ENCODE measurements around the gene CTNND2.

Gene CTNND2

DNA sequence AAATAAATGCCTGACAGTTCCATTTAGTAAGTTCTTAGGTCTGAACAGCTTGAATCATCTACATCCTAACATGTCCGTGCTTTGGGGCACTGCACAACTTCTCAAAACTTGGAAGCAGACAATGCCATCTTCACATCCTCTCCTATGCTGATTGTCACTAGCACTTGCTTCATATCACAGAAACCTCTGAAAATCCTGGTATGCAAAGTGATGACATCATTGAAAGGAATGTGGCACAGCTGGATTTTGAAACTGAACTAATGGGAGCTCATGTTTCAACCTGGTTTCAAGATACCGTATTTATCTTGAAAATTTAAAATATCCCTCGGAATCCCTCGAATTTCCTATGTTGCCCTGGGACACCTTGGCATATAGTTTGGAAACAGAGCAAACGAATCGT lies 653.0 kb downstream of the CTNND2 start:
- H3K27ac ChIP-seq (ENCODE audit: low read depth, low read length, severe bottlenecking) = no peak overlapping the region
- H3K4me3 ChIP-seq (ENCODE audit: extremely low read depth, insufficient read depth, low read length, poor library complexity, severe bottlenecking) = no peak overlapping the region
- H3K4me1 ChIP-seq (ENCODE audit: control insufficient read depth, insufficient read depth, low read length, poor library complexity, severe bottlenecking) = no peaks in the 10 kb centered on the region
- 85 to 96% methylated on average over 5 of the region's 6 CpGs for WGBS, 2 experiments (ENCODE audit: insufficient coverage in 2 of 2)
- H3K9me3 ChIP-seq (ENCODE audit: control insufficient read depth, low read length) = no peaks in the 10 kb centered on the region
- H3K36me3 ChIP-seq (ENCODE audit: control insufficient read depth, insufficient read depth, low read length) = no peaks in the 10 kb centered on the region

DNA sequence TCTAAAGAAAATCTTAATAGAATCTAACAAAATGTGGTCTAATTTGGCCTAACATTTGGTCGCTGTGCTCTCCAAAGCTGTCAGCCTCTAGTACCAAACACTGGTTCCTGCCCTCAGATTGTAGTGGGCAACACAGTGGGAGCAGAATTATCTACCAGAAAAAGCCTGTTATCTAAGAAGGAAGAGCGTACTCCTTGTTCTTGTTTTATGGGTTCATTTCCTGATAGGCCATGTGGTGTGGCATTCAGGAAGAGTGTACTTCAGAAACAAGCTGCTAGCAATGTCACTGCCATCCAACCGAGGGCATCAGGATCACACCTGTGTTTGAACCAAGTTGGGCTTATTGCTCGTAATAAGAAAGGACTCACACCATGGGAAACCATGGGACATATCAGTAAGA lies 655.3 kb downstream of the CTNND2 start:
- no peaks in the 10 kb centered on the region for H3K4me1 ChIP-seq (ENCODE audit: control insufficient read depth, insufficient read depth, low read length, poor library complexity, severe bottlenecking)
- no peak overlapping the region for H3K4me3 ChIP-seq (ENCODE audit: extremely low read depth, insufficient read depth, low read length, poor library complexity, severe bottlenecking)
- 87 to 96% methylated on average over 3 to 4 of the region's 4 CpGs for WGBS, 2 experiments (ENCODE audit: insufficient coverage in 2 of 2)
- H3K27ac ChIP-seq (ENCODE audit: low read depth, low read length, severe bottlenecking) = no peak overlapping the region
- no peaks in the 10 kb centered on the region for H3K36me3 ChIP-seq (ENCODE audit: control insufficient read depth, insufficient read depth, low read length)
- no peaks in the 10 kb centered on the region for H3K9me3 ChIP-seq (ENCODE audit: control insufficient read depth, low read length)

DNA sequence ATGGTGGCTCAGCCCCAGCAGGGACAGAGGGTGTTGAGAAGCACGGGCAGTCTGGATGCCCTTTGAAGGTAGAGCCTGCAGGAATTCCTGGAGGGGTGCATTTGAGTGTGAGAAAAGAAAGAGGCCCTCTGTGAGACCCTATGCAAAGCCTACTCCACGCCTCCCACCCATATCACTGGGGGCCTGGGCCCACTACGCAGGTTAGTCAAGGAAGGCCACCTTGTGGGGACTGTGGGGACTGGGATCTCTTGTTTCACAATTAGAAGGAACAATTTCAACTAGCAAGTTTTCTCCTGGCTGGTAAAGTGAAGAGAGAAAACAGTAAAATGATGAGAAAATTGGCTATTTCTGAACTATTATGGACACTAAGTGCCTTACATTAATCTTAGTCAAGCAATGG lies 657.0 kb downstream of the CTNND2 start:
- Histone ChIP-seq H3K4me1 (ENCODE audit: control insufficient read depth, insufficient read depth, low read length, poor library complexity, severe bottlenecking) (no peaks in the 10 kb centered on the region), H3K9me3 (ENCODE audit: control insufficient read depth, low read length) (no peaks in the 10 kb centered on the region), H3K27ac (ENCODE audit: low read depth, low read length, severe bottlenecking) (no peak overlapping the region), H3K4me3 (ENCODE audit: extremely low read depth, insufficient read depth, low read length, poor library complexity, severe bottlenecking) (no peak overlapping the region), H3K36me3 (ENCODE audit: control insufficient read depth, insufficient read depth, low read length) (no peaks in the 10 kb centered on the region)
- 76% methylated on average over 2 of the region's 3 CpGs; no CpG with 5 or more reads in 1 of the 2 experiments for WGBS, 2 experiments (ENCODE audit: insufficient coverage in 2 of 2)

DNA sequence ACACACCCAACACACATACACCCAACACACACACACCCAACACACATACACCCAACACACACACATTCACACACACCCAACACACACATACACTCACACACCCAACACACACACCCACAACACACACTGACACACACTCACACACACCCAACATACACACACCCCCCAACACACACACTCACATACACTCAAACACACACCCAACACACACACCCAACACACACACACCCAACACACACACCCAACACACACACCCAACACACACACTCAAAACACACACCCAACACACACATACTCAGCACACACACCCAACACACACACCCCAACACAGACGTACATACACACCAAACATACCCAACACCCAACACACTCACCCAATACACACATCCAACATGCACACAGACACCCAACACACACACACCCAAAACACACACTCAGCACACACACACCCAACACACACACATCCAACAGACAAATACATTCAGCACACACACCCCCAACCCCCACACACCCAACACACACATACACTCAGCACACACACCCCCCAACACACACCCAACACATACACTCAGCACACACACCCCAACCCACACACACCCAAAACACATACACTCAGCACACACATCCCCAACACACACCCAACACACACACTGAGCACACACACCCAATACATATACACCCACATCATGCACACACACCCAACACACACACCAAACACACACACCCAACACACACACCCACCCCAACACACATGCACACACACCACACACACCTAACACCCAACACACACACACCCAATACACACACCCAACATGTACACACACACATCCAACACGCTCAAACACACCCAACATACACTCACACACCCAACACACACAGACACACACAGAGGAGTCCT lies 663.7 kb downstream of the CTNND2 start:
- 86 to 89% methylated on average over 1 to 2 of the region's 2 CpGs for WGBS, 2 experiments (ENCODE audit: insufficient coverage in 2 of 2)
- Histone ChIP-seq H3K4me1 (ENCODE audit: control insufficient read depth, insufficient read depth, low read length, poor library complexity, severe bottlenecking) (no peaks in the 10 kb centered on the region), H3K36me3 (ENCODE audit: control insufficient read depth, insufficient read depth, low read length) (no peaks in the 10 kb centered on the region), H3K27ac (ENCODE audit: low read depth, low read length, severe bottlenecking) (no peak overlapping the region), H3K4me3 (ENCODE audit: extremely low read depth, insufficient read depth, low read length, poor library complexity, severe bottlenecking) (no peak overlapping the region), H3K9me3 (ENCODE audit: control insufficient read depth, low read length) (no peaks in the 10 kb centered on the region)

DNA sequence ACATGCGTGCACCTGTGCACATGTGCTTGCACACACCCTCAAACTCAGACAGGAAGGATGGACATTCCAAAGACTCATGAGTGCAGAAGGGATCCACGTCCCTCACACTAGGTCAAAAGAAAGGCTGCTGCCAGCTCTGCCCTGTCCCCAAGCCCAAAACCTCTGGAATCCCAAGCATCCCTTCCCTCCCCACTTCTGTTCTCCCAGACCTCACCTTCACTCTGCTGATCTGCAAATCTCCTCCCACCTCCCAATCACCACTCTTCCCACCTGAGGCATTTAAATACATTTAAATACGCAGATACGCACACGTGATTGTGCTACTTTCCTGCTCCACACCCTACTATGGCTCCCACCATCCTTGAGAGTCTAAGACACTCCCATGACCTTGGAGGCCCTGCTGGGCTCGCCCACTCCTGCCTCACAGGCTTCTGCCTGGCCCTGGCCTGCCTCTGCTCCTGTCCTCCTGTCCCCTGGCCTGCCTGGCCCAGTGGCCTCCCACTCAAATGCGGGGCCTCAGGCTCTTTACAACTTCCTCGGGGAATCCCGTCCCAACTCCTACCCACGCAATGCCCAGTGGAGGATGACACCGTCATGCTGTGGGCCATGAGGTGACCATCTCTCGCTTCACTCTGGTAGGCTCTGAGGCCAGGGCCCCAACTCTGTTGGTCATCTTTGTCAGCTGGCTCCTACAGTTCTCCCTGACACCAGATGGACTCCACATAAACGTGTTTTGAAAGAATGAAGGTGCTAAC lies 664.8 kb downstream of the CTNND2 start:
- Histone ChIP-seq H3K4me3 (ENCODE audit: extremely low read depth, insufficient read depth, low read length, poor library complexity, severe bottlenecking) (no peak overlapping the region), H3K4me1 (ENCODE audit: control insufficient read depth, insufficient read depth, low read length, poor library complexity, severe bottlenecking) (no peaks in the 10 kb centered on the region), H3K9me3 (ENCODE audit: control insufficient read depth, low read length) (no peaks in the 10 kb centered on the region), H3K36me3 (ENCODE audit: control insufficient read depth, insufficient read depth, low read length) (no peaks in the 10 kb centered on the region), H3K27ac (ENCODE audit: low read depth, low read length, severe bottlenecking) (no peak overlapping the region)
- 92 to 95% methylated on average over 11 to 12 of the region's 13 CpGs for WGBS, 2 experiments (ENCODE audit: insufficient coverage in 2 of 2)

DNA sequence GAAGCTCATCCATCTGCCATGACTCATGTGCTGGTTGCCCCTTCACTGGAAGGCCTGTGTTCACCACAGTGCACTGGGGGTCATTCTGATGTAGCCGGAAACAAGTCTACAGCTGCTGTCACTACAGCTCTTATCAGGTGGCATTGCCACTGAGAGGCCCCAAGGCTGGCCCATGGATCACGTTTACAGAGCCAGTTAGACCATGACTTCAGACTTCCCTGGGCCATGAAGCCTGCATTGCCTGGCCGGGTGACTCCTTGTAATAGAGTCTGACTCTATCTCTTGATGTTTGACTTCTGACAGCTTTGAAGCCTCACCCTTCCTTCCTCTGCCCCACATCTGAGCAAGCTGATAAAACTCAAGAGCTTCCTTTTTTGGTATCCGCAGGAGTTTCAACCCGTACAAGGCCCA lies 669.7 kb downstream of the CTNND2 start:
- H3K4me1 ChIP-seq (ENCODE audit: control insufficient read depth, insufficient read depth, low read length, poor library complexity, severe bottlenecking) = no peaks in the 10 kb centered on the region
- peak overlapping the region; percentile 54 for H3K27ac ChIP-seq (ENCODE audit: low read depth, low read length, severe bottlenecking)
- H3K9me3 ChIP-seq (ENCODE audit: control insufficient read depth, low read length) = peaks cover 9% of the 10 kb centered on the region
- no peaks in the 10 kb centered on the region for H3K36me3 ChIP-seq (ENCODE audit: control insufficient read depth, insufficient read depth, low read length)
- WGBS, 2 experiments (ENCODE audit: insufficient coverage in 2 of 2) = 79 to 82% methylated on average over 4 of the region's 5 CpGs
- H3K4me3 ChIP-seq (ENCODE audit: extremely low read depth, insufficient read depth, low read length, poor library complexity, severe bottlenecking) = no peak overlapping the region

- Histone ChIP-seq H3K36me3 (ENCODE audit: control insufficient read depth, insufficient read depth, low read length) (no peaks in the 10 kb centered on the region), H3K27ac (ENCODE audit: low read depth, low read length, severe bottlenecking) (no peak overlapping the region), H3K4me1 (ENCODE audit: control insufficient read depth, insufficient read depth, low read length, poor library complexity, severe bottlenecking) (no peaks in the 10 kb centered on the region), H3K4me3 (ENCODE audit: extremely low read depth, insufficient read depth, low read length, poor library complexity, severe bottlenecking) (no peak overlapping the region), H3K9me3 (ENCODE audit: control insufficient read depth, low read length) (peaks cover 9% of the 10 kb centered on the region)
- WGBS, 2 experiments (ENCODE audit: insufficient coverage in 2 of 2) = 94% methylated on average over 2 of the region's 3 CpGs; no CpG with 5 or more reads in 1 of the 2 experiments
Observed at GRCh38 chr5:11230890-11231289, 673.4 kb downstream of the CTNND2 start.

DNA sequence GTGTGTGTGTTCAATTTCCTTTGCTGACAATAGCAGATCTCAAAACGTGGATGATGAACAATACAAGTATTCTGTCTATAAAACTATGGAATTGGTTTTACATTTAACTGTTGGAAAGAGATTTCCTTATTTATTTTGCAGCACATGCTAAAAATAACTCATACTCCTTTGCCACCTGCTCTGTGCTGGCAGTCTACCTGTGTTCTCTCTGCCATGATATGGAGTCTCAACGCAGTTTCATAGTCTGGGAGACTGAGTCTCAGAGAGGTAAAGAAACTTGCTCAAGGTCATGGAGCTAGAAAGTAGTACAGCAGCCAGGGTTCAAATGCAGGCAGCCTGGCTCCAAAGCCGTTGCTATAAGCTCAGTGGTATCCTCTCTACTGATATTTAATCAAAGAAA lies 677.2 kb downstream of the CTNND2 start:
- Histone ChIP-seq H3K9me3 (ENCODE audit: control insufficient read depth, low read length) (peaks cover 9% of the 10 kb centered on the region), H3K4me1 (ENCODE audit: control insufficient read depth, insufficient read depth, low read length, poor library complexity, severe bottlenecking) (no peaks in the 10 kb centered on the region), H3K27ac (ENCODE audit: low read depth, low read length, severe bottlenecking) (no peak overlapping the region), H3K36me3 (ENCODE audit: control insufficient read depth, insufficient read depth, low read length) (no peaks in the 10 kb centered on the region), H3K4me3 (ENCODE audit: extremely low read depth, insufficient read depth, low read length, poor library complexity, severe bottlenecking) (no peak overlapping the region)
- 89 to 95% methylated on average over 1 to 2 of the region's 3 CpGs for WGBS, 2 experiments (ENCODE audit: insufficient coverage in 2 of 2)

DNA sequence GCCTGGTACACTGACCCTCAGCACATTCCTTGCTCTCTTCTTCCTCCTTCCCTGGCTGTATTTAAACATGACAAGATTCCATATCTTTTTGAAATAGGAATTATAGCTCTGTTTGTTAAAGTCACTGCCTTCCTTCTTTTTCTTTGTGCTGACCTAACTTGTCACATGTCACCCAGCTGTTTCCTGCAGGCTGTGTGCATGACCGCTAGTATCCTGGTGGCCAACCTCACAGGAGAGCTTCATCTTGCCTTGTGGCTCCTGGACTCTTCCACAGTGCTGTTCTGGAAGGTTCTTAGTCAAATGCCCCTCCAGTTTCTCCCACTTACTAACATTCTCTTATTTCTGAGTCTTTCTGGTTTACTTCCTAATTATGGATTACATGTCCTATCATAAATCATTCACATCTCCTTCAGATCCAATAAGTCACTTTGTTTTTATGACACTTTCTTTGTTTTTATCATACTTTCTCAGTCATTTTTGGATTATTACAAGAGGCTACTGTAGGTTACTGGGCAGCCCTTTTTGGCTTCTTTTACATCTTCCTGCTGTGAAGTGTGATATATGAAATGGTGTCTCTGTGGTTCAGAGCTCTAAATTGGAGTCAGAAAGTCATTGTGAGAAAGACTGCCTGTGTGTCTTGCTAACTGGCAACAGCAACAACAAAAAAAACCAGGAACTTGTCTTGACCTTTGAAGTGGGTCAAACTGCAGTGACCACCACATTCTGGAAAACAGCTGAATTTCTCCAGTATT lies 679.6 kb downstream of the CTNND2 start:
- no peak overlapping the region for H3K4me3 ChIP-seq (ENCODE audit: extremely low read depth, insufficient read depth, low read length, poor library complexity, severe bottlenecking)
- no peaks in the 10 kb centered on the region for H3K9me3 ChIP-seq (ENCODE audit: control insufficient read depth, low read length)
- H3K4me1 ChIP-seq (ENCODE audit: control insufficient read depth, insufficient read depth, low read length, poor library complexity, severe bottlenecking) = no peaks in the 10 kb centered on the region
- 100% methylated on average over 1 of the region's 1 CpG; no CpG with 5 or more reads in 1 of the 2 experiments for WGBS, 2 experiments (ENCODE audit: insufficient coverage in 2 of 2)
- H3K27ac ChIP-seq (ENCODE audit: low read depth, low read length, severe bottlenecking) = no peak overlapping the region
- H3K36me3 ChIP-seq (ENCODE audit: control insufficient read depth, insufficient read depth, low read length) = no peaks in the 10 kb centered on the region

GRCh38 chr5:11222169-11222568 lies 682.1 kb downstream of the CTNND2 start:
- no peaks in the 10 kb centered on the region for H3K4me1 ChIP-seq (ENCODE audit: control insufficient read depth, insufficient read depth, low read length, poor library complexity, severe bottlenecking)
- H3K27ac ChIP-seq (ENCODE audit: low read depth, low read length, severe bottlenecking) = no peak overlapping the region
- 94 to 100% methylated on average over 2 to 4 of the region's 5 CpGs for WGBS, 2 experiments (ENCODE audit: insufficient coverage in 2 of 2)
- H3K4me3 ChIP-seq (ENCODE audit: extremely low read depth, insufficient read depth, low read length, poor library complexity, severe bottlenecking) = no peak overlapping the region
- no peaks in the 10 kb centered on the region for H3K9me3 ChIP-seq (ENCODE audit: control insufficient read depth, low read length)
- no peaks in the 10 kb centered on the region for H3K36me3 ChIP-seq (ENCODE audit: control insufficient read depth, insufficient read depth, low read length)

Measured in mesodermal cell (in vitro differentiated cells).